ENCODE measurements around the gene ALAD. TPM values are rescaled to one million over a fixed set of nuclear protein-coding genes. Genes with fewer than 3 reads are reported as not detected.

Gene ALAD
- total and polyA plus RNA-seq, 2 of the 8 experiments (the other 6 are each of a cell fraction or from before 2014, with no cell fraction given): 8.2 to 15.3 TPM

DNA sequence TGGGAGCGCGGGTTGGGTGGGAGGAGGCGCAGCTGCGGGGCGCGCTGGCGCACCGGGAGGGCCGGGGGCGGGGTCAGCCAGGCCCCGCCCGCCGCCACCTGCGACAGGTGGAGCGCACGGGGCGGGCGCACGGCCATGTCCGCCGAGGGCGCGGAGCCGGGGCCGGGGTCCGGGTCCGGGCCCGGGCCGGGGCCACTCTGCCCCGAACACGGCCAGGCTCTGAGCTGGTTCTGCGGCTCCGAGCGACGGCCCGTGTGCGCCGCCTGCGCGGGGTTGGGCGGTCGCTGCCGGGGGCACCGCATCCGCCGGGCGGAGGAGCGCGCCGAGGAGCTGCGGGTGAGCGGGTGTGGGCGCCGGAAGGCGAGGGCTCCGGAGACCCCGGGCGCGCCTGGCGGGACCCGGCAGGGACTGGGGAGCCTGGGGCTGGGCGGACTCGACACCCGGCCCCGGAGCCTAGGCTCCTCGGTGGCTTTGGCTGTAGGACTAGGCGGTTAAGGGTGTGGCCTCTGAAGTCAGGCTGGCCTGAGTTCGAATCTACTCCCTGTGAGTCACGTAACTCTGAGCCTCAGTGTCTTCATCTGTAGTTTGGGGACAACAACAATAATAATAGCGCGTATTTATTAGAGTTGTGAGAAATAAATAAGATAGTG is 51.5 kb downstream of the ALAD start, which contains the start of gene BSPRY (continued):
- TF ChIP-seq RAD21 (IDR thresholded peaks at IDR 0.05 in 1 of 2, conservative IDR thresholded peaks at IDR 0.05 in 1 of 2; ENCODE audit: low read depth in 2 of 2, low read length in 2 of 2): 0 out of 4 replicates have a peak, but pooled peaks of 1 of the 2 experiments have one; percentile 0
- peak; percentile 56; the same call in 1 of the 2 replicates for TF ChIP-seq JUND (IDR thresholded peaks at IDR 0.05; ENCODE audit: low read length)
- 0 out of 4 replicates have a peak, but pooled peaks of 1 of the 2 experiments have one; percentile 29 for TF ChIP-seq SIN3A (conservative IDR thresholded peaks at IDR 0.05 in 1 of 2, IDR thresholded peaks at IDR 0.05 in 1 of 2; ENCODE audit: low read depth in 1 of 2, low read length in 2 of 2)
- TF ChIP-seq POLR2AphosphoS5 (IDR thresholded peaks at IDR 0.05; ENCODE audit: low read depth, low read length): no peak
- peak in 1 of 2 experiments; percentile 49; a peak in 1 of 3 replicates for TF ChIP-seq POLR2A (IDR thresholded peaks at IDR 0.05; ENCODE audit: control extremely low read depth in 1 of 2, low read depth in 2 of 2, low read length in 2 of 2)
- TF ChIP-seq POU5F1 (IDR thresholded peaks at IDR 0.05; ENCODE audit: low read depth, low read length): no peak
- no peak for TF ChIP-seq CHD1 (IDR thresholded peaks at IDR 0.05; ENCODE audit: low read depth, low read length)
- peak; percentile 72; the same call in 1 of the 2 replicates for TF ChIP-seq RBBP5 (IDR thresholded peaks at IDR 0.05; ENCODE audit: borderline replicate concordance, low read depth, low read length)
- peak; percentile 39 for TF ChIP-seq TAF7 (optimal IDR thresholded peaks at IDR 0.05; ENCODE audit: borderline replicate concordance, low read depth, low read length)
- TF ChIP-seq YY1 (IDR thresholded peaks at IDR 0.05; ENCODE audit: low read depth, low read length): peak; percentile 47; the same call in 1 of the 2 replicates

Measured in H1 (cell line).